Peyer's patch (tissue), 4 donors: ENCODE measurements around the gene VASN.

Experiments used
- POLR2A ChIP-seq, 2 donors: fragments of 450-650 bp; IDR thresholded peaks; one replicate each; pipeline ENCODE4 v1.5.1; 2017; ENCODE audit warnings: antibody characterized with exemption in 2 of 2, mild to moderate bottlenecking in 2 of 2, moderate library complexity in 2 of 2
- TF ChIP-seq, protein P1 (sequence below), 6 experiments: fragments of 450-650 bp in 4 of 6; fragments of 200-600 bp in 2 of 6; sonication (generic) in 1 of 6; IDR thresholded peaks; one replicate each; pipeline ENCODE4 v1.5.1; 2017 to 2019; ENCODE audit warnings: antibody characterized with exemption in 6 of 6, mild to moderate bottlenecking in 3 of 6, moderate library complexity in 1 of 6

DNA sequence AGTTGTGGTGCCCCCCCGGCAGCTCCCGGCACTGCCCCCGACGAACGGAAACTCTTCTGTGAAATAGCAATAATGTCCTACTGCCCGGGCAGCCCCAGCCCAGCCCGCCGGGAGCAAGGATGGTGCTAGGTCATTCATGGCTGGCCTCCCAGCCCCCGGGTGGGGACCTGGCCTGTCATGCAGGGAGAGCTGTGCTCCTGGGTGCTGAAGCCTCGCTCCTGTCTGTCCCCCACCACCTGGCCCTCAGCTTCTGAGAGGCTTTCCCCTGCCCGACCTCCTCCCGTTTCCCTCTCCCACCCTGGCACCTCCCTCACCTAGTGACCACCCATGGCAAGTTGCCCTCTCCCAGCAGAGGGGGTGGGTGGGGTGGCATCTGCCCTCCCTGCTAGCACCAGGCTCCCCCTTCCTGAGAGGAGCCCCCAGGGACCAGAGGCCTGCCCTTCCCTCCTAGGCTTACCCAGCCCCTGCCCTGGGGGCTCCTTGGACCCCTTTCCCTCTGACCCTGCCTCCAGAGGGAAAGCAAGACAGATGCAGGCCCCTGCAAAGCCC, 34.0 kb upstream of the VASN start:
- TF ChIP-seq, protein P1, sequence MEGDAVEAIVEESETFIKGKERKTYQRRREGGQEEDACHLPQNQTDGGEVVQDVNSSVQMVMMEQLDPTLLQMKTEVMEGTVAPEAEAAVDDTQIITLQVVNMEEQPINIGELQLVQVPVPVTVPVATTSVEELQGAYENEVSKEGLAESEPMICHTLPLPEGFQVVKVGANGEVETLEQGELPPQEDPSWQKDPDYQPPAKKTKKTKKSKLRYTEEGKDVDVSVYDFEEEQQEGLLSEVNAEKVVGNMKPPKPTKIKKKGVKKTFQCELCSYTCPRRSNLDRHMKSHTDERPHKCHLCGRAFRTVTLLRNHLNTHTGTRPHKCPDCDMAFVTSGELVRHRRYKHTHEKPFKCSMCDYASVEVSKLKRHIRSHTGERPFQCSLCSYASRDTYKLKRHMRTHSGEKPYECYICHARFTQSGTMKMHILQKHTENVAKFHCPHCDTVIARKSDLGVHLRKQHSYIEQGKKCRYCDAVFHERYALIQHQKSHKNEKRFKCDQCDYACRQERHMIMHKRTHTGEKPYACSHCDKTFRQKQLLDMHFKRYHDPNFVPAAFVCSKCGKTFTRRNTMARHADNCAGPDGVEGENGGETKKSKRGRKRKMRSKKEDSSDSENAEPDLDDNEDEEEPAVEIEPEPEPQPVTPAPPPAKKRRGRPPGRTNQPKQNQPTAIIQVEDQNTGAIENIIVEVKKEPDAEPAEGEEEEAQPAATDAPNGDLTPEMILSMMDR (IDR thresholded peaks at IDR 0.05) = no peak
- TF ChIP-seq POLR2A (IDR thresholded peaks at IDR 0.05) = no peak
